Stimulated activated CD4-positive, alpha-beta T cell treated with anti-CD3 and anti-CD28 coated beads, Interleukin-15, amount 100 ng/mL, for 48 hours (primary cell): ENCODE measurements around the gene OR4D11.

Experiments
- DNase-seq, 2 donors: peaks; one replicate each; pipeline ENCODE4 v3.0.0-alpha.2; 2020; ENCODE audit warnings: low read depth in 2 of 2

The OR4D11 gene

DNA sequence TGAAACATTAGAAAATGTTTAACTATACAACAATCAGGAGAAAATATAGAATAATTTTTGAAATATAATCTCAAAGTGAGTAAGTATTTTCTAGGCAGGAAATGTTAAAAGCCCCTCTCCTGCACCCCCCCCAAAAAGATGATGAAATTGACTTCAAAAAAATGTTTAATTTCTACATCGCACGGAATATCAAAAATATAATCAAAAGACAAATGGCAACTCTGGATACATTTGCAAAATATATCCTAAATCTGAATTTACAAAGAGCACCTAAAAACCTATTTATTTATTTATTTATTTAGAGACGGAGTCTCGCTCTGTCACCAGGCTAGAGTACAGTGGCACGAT, 44.9 kb downstream of the OR4D11 start:
- DNase-seq: no peak

- DNase-seq: peak; percentile 83 to 92
These were observed 47.0 kb downstream of the OR4D11 start for GRCh38 chr11:59550368-59550841.

DNA sequence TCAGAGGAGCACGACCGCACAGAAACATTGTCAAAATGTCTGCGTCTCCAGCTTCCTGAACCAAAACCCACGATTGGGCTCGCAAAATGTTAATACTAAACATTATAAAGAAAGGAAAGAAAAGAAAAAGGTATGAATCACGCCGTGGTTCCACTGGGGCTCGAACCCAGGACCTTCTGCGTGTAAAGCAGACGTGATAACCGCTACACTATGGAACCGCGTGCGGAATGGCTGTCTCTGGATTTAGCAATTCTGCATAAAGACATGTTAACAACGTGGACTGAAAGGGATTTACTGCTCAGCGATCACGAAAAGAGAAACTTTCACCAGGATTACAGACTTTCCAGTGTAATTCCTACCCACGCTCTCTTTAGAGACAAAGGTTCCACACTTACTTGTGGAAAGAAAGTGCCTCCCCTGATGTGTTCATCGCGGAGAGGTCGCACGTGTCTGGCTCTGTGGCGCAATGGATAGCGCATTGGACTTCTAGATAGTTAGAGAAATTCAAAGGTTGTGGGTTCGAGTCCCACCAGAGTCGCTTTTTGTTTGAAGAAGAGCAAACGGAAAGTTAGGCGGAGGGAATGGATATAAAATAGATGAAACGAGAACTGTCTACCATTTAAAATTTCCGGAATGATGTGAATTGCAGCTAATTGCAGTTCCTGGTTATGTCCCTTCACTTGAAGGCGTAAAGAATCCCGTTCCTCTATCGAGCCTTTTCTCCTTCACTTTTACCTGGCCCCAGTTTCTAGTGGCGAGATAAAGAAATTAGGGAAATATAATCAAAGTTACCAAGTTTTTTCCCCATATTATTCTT, 47.7 kb downstream of the OR4D11 start:
- DNase-seq: peak; percentile 78 to 79

GRCh38 chr11:59551659-59552521, 48.5 kb downstream of the OR4D11 start:
- DNase-seq: no peak

DNA sequence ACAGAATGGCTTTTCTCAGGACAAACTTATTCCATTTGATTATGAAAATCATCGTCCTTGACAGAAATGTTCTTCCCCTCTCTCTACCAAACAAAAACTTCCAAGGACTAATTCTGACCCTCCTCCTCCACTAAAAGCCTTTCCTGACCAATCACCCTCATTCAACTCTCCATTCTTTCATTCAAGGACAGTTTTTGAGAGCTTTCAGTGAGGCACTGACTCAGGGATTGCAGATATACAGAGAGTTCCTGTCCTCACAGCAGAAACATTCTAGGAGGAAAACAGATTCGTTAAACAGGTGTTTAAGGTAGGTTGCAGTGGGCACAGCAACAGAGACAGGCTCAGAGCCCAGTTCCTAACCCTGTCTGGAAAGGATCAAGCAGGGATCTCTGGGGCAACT, 49.5 kb downstream of the OR4D11 start:
- no peak for DNase-seq

DNA sequence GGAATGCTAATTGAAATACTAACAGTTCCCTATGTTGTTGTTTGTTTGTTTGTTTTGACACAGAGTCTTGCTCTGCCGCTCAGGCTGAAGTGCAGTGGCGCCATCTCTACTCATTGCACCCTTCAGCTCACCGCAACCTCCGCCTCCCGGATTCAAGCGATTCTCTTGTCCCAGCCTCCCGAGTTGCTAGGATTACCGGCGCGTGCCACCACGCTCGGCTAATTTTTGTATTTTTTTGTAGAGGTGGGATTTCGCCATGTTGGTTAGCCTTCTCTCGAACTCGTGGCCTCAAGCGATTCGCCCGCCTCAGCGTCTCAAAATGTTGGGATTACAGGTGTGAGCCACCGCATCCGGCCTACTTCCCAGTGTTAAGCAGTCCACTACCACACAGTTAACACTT, 49.9 kb downstream of the OR4D11 start:
- no peak for DNase-seq
